Measurements from ENCODE around the gene EDRF1. TPM values are rescaled to one million over a fixed set of nuclear protein-coding genes. Genes with fewer than 3 reads are reported as not detected.

EDRF1 gene
- total and polyA plus RNA-seq, 2 experiments from 2014 or later: 25.0 to 48.8 TPM

DNA sequence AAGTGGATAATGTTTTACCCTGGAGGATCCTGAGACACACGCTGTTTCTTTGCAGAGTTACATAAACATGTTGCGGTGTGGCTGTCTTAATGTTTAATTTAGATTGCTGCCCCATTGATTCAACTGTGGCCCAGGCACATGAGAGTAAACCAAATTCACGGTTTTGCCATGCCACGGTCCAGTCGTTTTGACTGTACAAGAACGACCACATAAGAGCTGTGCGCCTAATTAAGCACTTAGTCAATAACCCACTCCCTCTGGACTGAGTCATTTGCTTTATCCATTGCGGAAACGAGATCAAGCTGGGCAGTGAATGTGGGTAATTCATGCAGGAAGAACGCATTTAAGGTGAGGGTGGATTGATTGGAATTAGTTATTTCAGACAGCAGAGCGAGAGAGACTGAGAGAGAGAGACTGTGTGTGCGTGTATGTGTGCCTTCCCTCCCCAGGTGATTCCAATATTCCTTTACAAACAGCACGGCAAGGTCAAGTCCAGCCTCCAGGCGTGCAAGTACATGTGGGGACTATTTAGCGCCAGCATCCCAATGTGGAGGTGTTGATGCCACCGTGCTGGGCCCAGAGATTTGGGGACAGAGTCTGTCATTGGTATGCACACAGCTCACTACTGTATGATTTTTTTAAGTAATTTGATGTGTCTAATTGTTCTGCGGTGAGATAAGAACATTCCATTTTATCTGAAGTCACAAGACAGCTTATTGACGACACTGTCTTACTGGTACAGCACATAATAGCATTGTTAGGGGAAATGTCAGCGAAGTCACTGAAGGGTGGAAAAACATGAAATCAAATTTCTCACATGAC is 28.1 kb upstream of the EDRF1 start:
- Histone ChIP-seq H3K4me3 (no peak overlapping the region), H3K27ac (ENCODE audit: low read depth) (no peak overlapping the region), H3K9me2 (ENCODE audit: insufficient read depth) (0 out of 2 replicates have a peak, but pooled peaks cover 3% of the 10 kb centered on the region), H2AFZ (no peak overlapping the region), H4K20me1 (replicated peaks; ENCODE audit: insufficient read depth) (no peaks in the 10 kb centered on the region), H3K27me3 (ENCODE audit: insufficient read depth) (no peaks in the 10 kb centered on the region), H3K36me3 (ENCODE audit: insufficient read depth) (no peaks in the 10 kb centered on the region), H3F3A (replicated peaks; ENCODE audit: low read depth) (no peaks in the 10 kb centered on the region), H3K79me2 (replicated peaks; ENCODE audit: insufficient read depth) (no peaks in the 10 kb centered on the region), H3K4me1 (ENCODE audit: insufficient read depth) (no peaks in the 10 kb centered on the region), H3K4me2 (no peak overlapping the region)
- Mint-ChIP-seq H3K9me3 (no peaks in the 10 kb centered on the region), H3K27ac (no peak overlapping the region), H3K27me3 (ENCODE audit: insufficient read depth, low read depth, poor library complexity) (no peaks in the 10 kb centered on the region), H3K4me1 (peaks cover 3% of the 10 kb centered on the region; the same call in 1 of the 3 replicates), H3K4me3 (no peak overlapping the region), H3K36me3 (ENCODE audit: low read depth) (no peaks in the 10 kb centered on the region)
- ATAC-seq (no peak), DNase-seq (ENCODE audit: low spot score) (no peak)
- TF ChIP-seq STAT1 (IDR thresholded peaks at IDR 0.05; ENCODE audit: unreplicated experiment): no peak

- Histone ChIP-seq H3K27me3 (ENCODE audit: insufficient read depth) (no peaks in the 10 kb centered on the region), H3K27ac (ENCODE audit: low read depth) (no peak overlapping the region), H3K79me2 (replicated peaks; ENCODE audit: insufficient read depth) (no peaks in the 10 kb centered on the region), H3K4me1 (ENCODE audit: insufficient read depth) (no peaks in the 10 kb centered on the region), H3K4me3 (no peak overlapping the region), H4K20me1 (replicated peaks; ENCODE audit: insufficient read depth) (no peaks in the 10 kb centered on the region), H3K9me2 (ENCODE audit: insufficient read depth) (0 out of 2 replicates have a peak, but pooled peaks cover 3% of the 10 kb centered on the region), H3K4me2 (no peak overlapping the region), H3F3A (replicated peaks; ENCODE audit: low read depth) (no peaks in the 10 kb centered on the region), H3K36me3 (ENCODE audit: insufficient read depth) (no peaks in the 10 kb centered on the region), H2AFZ (no peak overlapping the region; the same call in 1 of the 2 replicates)
- H3K4me1 Mint-ChIP-seq: peaks cover 3% of the 10 kb centered on the region; the same call in 1 of the 3 replicates
- H3K36me3 Mint-ChIP-seq (ENCODE audit: low read depth): no peaks in the 10 kb centered on the region
- no peak overlapping the region for H3K27ac Mint-ChIP-seq
- no peak overlapping the region for H3K4me3 Mint-ChIP-seq
- no peaks in the 10 kb centered on the region for H3K9me3 Mint-ChIP-seq
- no peak for DNase-seq (ENCODE audit: low spot score)
- no peak for ATAC-seq
- H3K27me3 Mint-ChIP-seq (ENCODE audit: insufficient read depth, low read depth, poor library complexity): no peaks in the 10 kb centered on the region
- TF ChIP-seq ZNF331 (CRISPR knock-in tag; IDR thresholded peaks at IDR 0.05; ENCODE audit: low read depth): no peak
- TF ChIP-seq, protein P1, sequence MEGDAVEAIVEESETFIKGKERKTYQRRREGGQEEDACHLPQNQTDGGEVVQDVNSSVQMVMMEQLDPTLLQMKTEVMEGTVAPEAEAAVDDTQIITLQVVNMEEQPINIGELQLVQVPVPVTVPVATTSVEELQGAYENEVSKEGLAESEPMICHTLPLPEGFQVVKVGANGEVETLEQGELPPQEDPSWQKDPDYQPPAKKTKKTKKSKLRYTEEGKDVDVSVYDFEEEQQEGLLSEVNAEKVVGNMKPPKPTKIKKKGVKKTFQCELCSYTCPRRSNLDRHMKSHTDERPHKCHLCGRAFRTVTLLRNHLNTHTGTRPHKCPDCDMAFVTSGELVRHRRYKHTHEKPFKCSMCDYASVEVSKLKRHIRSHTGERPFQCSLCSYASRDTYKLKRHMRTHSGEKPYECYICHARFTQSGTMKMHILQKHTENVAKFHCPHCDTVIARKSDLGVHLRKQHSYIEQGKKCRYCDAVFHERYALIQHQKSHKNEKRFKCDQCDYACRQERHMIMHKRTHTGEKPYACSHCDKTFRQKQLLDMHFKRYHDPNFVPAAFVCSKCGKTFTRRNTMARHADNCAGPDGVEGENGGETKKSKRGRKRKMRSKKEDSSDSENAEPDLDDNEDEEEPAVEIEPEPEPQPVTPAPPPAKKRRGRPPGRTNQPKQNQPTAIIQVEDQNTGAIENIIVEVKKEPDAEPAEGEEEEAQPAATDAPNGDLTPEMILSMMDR (conservative IDR thresholded peaks at IDR 0.05; ENCODE audit: low read depth in 2 of 2): no peak
- TF ChIP-seq CREB1 (CRISPR knock-in tag; IDR thresholded peaks at IDR 0.05; ENCODE audit: low read depth): no peak
- no peak for TF ChIP-seq NANOG (IDR thresholded peaks at IDR 0.05; ENCODE audit: borderline replicate concordance)
- TF ChIP-seq ZNF462 (CRISPR knock-in tag; IDR thresholded peaks at IDR 0.05): no peak
- TF ChIP-seq STAT1 (IDR thresholded peaks at IDR 0.05; ENCODE audit: unreplicated experiment): no peak
- TF ChIP-seq ETS1 (IDR thresholded peaks at IDR 0.05): no peak
- TF ChIP-seq ZNF114 (CRISPR knock-in tag; IDR thresholded peaks at IDR 0.05): no peak
- no peak for TF ChIP-seq JUNB (IDR thresholded peaks at IDR 0.05; ENCODE audit: unreplicated experiment)
Observed at GRCh38 chr10:125692196-125692595, 27.3 kb upstream of the EDRF1 start.

Measured in GM23338 (cell line).